ENCODE results near the gene PIAS2. TPM values are rescaled to one million over a fixed set of nuclear protein-coding genes. Genes with fewer than 3 reads are reported as not detected.
A peak's percentile ranks its signal among the peaks of the same experiment; 100 is the strongest.
"Not testable (repeated sequence)": the region's sequence is repeated elsewhere in the genome, so short reads cannot be mapped to it uniquely, and the experiment has no call there.

Gene PIAS2, protein sequence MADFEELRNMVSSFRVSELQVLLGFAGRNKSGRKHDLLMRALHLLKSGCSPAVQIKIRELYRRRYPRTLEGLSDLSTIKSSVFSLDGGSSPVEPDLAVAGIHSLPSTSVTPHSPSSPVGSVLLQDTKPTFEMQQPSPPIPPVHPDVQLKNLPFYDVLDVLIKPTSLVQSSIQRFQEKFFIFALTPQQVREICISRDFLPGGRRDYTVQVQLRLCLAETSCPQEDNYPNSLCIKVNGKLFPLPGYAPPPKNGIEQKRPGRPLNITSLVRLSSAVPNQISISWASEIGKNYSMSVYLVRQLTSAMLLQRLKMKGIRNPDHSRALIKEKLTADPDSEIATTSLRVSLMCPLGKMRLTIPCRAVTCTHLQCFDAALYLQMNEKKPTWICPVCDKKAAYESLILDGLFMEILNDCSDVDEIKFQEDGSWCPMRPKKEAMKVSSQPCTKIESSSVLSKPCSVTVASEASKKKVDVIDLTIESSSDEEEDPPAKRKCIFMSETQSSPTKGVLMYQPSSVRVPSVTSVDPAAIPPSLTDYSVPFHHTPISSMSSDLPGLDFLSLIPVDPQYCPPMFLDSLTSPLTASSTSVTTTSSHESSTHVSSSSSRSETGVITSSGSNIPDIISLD
- polyA plus RNA-seq (2012; ENCODE audit: insufficient read depth, insufficient read length): 23.8 TPM

DNA sequence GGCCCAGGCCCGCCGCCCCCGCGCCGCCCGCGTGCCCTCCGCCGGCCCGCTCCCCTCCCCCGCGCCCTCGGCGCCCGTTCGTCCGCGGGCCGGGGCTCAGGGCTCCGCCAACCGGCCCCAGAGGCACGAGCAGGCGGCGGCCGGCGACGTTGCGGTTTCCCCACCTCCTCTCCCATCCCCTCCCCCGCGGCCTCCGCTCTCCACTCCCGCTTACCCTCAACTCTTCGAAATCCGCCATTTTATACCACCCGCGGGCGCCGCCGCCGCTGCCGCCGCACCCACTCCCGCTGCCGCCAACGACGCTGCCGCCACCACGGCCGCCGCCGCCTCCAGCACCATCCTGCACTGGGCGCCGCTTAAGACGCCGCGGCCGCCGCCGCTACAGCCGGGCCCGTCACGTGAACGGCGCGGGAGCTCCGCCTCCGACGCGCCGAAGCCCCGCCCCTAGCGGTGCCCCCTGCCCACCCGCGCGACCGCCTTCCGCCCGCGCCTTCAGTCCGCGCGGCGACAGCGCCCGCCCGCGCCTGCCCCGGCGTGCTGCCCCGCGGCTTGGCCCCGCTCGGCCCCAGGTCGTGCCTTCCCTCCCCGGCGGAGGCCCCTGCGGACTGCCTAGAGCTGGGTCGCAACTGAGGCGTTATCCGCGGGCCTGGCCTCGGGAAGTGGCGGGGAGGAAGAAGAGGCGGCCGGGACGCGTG lies at the start of gene PIAS2, which contains the start of gene KATNAL2:
PIAS2 (minus strand) TSS at position 400 of the 695 bp plus-strand sequence; CDS start at position 238, 162 bp downstream.
KATNAL2 (plus strand) TSS at position 495 of the 695 bp plus-strand sequence. CDS start 29,271 bp downstream, outside the sequence.
- peak; percentile 63 for DNase-seq (ENCODE audit: low read depth, low spot score)
- peak within 1 kb of the TSS; percentile 69 for H3K4me3 ChIP-seq (ENCODE audit: low read length)

DNA sequence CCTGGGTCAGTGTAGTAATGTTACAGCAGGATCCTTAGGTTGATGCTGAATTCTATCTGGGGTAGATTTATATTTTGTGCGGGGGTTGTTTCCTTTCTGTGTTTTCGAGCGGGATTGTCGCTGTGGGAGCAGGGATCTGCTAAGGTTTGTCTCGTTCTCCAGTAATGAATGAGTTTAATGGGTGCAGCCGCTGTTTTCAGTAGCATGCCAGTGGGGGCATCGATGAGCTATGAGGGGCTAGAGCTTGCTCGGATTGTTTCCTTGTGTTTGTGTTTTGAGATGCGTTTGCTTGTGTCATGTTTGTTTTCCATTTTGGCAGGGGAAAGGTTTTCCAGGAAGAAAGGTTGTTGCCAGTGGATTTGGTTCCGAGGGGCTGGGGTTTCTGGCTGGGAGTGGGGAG lies 49.0 kb upstream of the PIAS2 start:
- not testable (repeated sequence) for DNase-seq (ENCODE audit: low read depth, low spot score); H3K4me3 ChIP-seq (ENCODE audit: low read length)

GRCh38 chr18:46964579-46965293 lies 47.4 kb upstream of the PIAS2 start:
- not testable (repeated sequence) for DNase-seq (ENCODE audit: low read depth, low spot score); H3K4me3 ChIP-seq (ENCODE audit: low read length)

DNA sequence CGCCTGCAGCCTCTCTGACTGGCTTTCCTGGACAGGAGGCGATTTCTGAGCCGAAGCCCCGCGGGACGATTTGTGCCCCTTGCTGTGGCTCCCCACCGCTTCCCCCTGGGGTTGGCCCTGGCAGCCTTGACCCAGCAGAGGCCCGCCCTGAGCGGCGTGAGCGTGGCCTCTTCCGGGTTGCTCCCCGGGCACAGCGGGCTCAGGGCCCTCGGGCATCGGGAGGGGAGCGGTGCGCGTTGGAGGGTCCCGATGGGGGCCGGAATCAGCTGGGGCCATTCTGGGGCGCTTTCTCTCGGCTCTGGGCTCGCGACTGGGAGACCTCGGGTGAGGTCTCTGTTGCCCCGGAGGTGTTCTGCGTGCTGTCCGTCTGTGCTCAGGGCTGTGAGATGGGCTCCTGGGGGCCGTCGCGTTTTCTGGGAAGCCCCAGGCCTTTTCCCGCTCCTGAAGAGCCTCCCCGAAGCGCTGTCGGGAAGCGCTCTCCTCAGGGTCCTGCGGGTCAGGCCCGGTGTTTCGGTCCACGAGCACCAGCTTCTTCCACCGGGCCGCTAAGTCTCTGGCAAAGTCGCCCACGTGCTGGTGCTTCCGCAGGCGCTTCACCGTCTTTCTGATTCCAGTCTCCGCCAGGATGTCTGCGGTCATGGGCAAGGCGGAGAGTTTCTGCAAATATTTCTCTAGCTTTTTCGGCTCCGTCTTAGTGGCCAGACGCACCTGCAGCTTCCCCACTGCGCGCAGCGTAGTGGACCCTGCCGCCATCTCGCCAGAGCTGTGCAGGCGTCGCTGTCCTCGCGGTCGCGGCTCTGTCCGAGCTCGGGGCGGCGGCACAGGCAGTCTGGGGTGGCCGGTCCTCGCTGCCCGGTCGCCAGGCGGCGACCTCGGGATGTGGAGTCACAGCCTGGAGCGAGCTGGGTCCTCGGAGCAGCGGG lies 46.6 kb upstream of the PIAS2 start:
- not testable (repeated sequence) for DNase-seq (ENCODE audit: low read depth, low spot score)

DNA sequence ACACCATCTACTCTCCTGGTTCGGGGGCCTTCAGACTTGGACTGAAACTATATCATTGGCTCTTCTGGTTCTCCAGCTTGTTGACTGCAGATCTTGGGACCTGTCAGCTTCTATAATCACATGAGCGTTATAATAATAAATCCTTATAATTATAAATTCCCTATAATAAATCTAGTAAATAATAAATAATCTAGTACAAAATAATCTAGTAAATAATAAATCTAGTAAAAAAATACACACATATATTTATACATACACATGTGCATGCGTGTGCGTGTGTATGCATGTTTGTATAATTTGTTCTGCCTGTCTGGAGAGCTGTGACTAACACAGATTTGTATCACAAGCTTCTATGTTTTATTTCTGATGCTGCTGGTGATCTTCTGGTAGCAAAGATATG lies 40.9 kb upstream of the PIAS2 start:
- no peak overlapping the region for H3K4me3 ChIP-seq (ENCODE audit: low read length)
- DNase-seq (ENCODE audit: low read depth, low spot score): no peak

More for the DNA sequence above, 46.6 kb upstream of the PIAS2 start:
- not testable (repeated sequence) for H3K4me3 ChIP-seq (ENCODE audit: low read length)

GRCh38 chr18:46953195-46953594 lies 35.9 kb upstream of the PIAS2 start:
- no peak overlapping the region for H3K4me3 ChIP-seq (ENCODE audit: low read length)
- DNase-seq (ENCODE audit: low read depth, low spot score): no peak

DNA sequence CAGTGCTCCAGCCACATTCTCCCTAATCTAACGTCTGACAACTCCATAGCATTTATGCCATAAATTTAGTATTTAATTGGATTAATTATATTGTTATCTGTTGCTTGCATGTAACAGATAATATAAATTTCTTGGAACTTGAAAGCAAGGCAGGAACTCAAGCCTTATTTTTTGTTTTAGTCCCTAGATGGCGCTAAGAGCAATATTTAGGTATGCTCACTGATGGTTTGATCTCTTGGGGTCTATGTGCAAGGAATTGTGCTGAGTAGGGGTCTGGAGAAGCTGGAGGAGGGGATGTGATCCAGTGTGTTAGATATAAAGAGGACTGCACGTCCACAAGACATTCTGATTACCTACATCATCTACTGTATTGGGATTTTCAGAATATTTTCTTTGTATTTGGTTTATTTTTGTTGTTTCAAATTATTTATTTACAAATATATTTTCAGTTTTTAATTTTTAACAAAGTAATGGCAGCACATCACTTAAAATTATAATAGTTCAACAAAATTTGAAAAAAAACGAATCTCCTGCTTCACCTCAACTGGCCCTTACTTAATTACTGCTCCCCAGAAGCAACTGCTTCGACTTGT lies 32.9 kb upstream of the PIAS2 start:
- no peak overlapping the region for H3K4me3 ChIP-seq (ENCODE audit: low read length)
- peak; percentile 11 for DNase-seq (ENCODE audit: low read depth, low spot score)

- peak; percentile 68 for DNase-seq (ENCODE audit: low read depth, low spot score)
Observed at GRCh38 chr18:46946656-46947282, 29.5 kb upstream of the PIAS2 start.

GRCh38 chr18:46942646-46943045 lies 25.3 kb upstream of the PIAS2 start:
- no peak overlapping the region for H3K4me3 ChIP-seq (ENCODE audit: low read length)
- DNase-seq (ENCODE audit: low read depth, low spot score): no peak

More at GRCh38 chr18:46946656-46947282, 29.5 kb upstream of the PIAS2 start:
- peak overlapping the region; percentile 84 for H3K4me3 ChIP-seq (ENCODE audit: low read length)

DNA sequence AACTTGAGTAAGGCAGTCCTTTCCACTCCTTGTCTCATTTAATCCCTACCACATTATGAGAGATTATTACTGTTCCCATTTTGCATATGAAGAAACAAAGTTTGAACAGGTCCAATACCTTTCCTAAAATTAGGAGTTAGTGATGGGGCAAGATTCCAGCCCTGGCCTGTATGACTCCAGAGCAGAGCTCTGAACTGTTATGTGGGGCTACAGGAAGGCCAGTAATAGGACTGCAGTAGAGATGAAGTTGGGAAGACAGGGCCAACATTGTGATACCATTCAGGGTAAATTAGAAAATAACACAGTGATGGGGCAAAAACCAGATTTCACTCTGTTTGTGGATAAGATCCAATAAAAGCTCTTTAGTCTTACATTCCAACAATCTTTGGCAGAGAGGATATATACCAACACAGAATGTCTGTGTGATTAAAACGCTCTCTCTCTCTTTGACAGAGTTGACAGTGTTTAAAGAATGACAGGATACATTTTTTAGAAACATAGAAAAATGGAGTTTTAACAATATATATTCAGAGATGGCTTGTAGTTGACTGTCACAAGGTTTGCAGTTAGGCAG lies 22.8 kb upstream of the PIAS2 start:
- DNase-seq (ENCODE audit: low read depth, low spot score): no peak
- no peak overlapping the region for H3K4me3 ChIP-seq (ENCODE audit: low read length)

GRCh38 chr18:46939337-46939963 lies 22.1 kb upstream of the PIAS2 start:
- no peak overlapping the region for H3K4me3 ChIP-seq (ENCODE audit: low read length)
- DNase-seq (ENCODE audit: low read depth, low spot score): no peak

DNA sequence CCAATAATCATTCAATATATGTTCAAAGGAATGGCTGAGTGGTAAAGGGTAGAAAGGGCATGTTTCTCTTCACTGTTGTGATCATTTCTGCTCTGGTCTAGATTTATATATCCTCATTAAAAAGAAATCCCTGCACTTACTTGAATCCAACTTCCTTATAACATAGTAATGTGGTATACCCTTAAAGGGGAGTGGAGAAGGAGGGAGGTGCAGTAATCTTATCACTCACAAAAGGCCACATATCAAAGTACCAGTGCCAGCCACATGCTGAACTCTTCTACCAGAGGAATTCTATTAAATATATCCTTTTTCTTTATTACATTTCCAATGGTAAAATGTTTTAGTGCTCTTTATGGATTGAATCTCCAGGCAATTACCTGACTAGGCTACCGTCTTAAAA lies 3.3 kb upstream of the PIAS2 start:
- H3K4me3 ChIP-seq (ENCODE audit: low read length): no peak overlapping the region
- DNase-seq (ENCODE audit: low read depth, low spot score): no peak

- H3K4me3 ChIP-seq (ENCODE audit: low read length): no peak overlapping the region
- no peak for DNase-seq (ENCODE audit: low read depth, low spot score)
Observed at GRCh38 chr18:46920067-46920466, 2.8 kb upstream of the PIAS2 start.

DNA sequence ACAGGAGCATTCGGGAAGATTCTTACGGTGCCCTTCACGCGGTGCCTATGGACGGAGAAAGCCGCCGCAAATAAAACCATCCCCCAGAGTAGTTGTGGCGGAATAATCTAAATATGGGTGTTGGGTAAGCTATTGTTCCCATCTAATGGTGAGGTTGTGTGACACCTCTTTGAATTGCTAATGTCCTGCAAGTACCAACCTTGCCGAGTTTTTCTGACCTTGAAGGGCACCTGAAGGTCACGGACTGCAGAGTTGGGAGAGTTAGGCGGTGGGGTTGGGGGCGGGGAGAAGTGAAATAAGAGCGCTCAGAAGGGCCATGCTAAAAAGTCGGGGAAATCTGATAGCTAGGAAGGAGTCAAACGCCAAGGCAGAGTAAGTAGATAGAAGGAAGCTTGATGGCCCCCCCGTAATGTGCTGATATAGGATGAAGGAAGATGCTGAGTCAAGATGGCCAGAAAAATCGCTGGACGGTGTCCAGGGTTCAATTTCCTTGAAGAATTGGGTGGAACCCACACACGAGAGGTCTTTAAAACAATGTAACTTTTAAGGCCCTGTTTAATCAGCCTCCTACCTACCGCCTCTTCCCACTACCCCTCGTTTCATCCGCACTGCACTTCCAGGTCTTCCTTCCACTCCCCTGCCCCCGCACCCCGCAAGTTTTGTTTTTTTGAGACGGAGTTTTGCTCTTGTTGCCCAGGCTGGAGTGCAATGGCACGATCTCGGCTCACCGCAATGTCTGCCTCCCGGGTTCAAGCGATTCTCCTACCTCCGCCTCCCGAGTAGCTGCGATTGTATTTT lies 695 bp upstream of the PIAS2 start:
- H3K4me3 ChIP-seq (ENCODE audit: low read length): peak overlapping the region; percentile 69
- no peak for DNase-seq (ENCODE audit: low read depth, low spot score)

DNA sequence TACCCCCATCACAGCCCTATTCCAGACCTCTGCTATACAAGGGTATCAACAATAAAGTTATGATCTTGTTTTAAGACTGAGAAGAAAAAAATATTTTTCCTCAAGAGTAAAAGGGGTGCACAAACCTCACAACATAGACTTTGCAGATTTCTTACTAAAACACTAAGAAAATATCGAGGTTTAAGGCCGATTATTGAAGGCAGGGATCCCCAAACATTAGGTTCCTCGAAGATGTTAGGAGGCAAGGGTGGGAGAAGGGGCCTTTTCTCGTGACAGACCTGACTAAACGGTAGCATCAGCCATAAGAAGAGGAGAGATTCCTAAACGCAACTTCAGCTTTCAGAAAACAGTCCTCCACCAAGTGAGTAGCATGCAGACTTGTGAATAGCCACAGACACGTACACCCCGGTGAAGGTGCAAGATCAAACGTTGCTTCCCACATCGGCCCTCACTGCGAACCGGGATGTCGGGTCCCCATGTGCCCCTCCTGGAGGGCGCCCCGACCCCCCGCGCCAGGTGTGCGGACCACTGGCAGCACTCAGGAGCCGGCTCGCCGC lies 678 bp downstream of the PIAS2 start:
- DNase-seq (ENCODE audit: low read depth, low spot score): peak; percentile 41
- peak overlapping the region; percentile 69 for H3K4me3 ChIP-seq (ENCODE audit: low read length)

Data from Jurkat, Clone E6-1 (cell line).